ENCODE results near the gene RTCA.

GRCh38 chr1:100321506-100321905, 55.5 kb downstream of the RTCA start:
- TF ChIP-seq CTCF (IDR thresholded peaks at IDR 0.05) = no peak
- no peak for TF ChIP-seq EP300 (IDR thresholded peaks at IDR 0.05; ENCODE audit: low read depth)
- no peak for TF ChIP-seq POLR2A (IDR thresholded peaks at IDR 0.05)
- TF ChIP-seq POLR2AphosphoS5 (IDR thresholded peaks at IDR 0.05) = no peak
